Astrocyte of the cerebellum (primary cell): ENCODE data around the gene ITPKA.

Source experiments
- DNase-seq: peaks from one replicate; pipeline ENCODE4 v3.0.0-alpha.2; 2011; ENCODE audit warnings: low read depth
- H3K4me3 ChIP-seq: 2 replicates; pipeline ENCODE4 v1.5.1; 2011; ENCODE audit warnings: mild to moderate bottlenecking, low read depth, low read length, moderate library complexity
- CTCF ChIP-seq: IDR thresholded peaks from 2 replicates; pipeline ENCODE4 v1.5.1; 2012; ENCODE audit warnings: low read length, low read depth, moderate library complexity, mild to moderate bottlenecking; ENCODE audit errors: missing control alignments
- in situ Hi-C: cut with HindIII; loops from 2 replicates; pipeline ENCODE4 v1.10.0; 2017; ENCODE audit warnings: low sequenced_read_pairs

Gene ITPKA

GRCh38 chr15:41494922-41495735 is 1.5 kb downstream of the ITPKA start:
- TF ChIP-seq CTCF: no peak
- in situ Hi-C loops: no loop called here
- DNase-seq: no peak
- H3K4me3 ChIP-seq: no peak overlapping the region

GRCh38 chr15:41495736-41496599 is 2.3 kb downstream of the ITPKA start:
- no peak for DNase-seq
- TF ChIP-seq CTCF: no peak
- in situ Hi-C loops: no loop called here
- H3K4me3 ChIP-seq: no peak overlapping the region

DNA sequence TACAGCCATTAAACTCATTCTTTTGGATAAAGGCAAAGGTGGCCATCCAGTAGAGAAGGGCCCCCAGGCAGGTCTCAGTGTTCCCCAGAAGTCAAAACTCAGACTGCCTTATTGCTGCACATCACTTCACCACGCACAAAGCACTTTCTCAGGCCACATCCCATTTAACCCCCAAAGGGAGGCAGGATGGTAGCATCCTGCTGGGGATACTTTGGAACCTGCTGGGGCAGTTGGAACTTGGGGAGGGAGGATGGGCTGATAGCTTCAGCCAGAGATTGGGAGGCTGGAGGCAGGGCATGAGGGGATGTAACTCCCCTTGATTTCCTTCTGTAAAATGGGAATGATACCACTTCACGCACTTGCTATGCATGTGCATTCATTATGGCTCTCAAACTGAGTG is 5.0 kb downstream of the ITPKA start:
- in situ Hi-C loops: no loop called here
- TF ChIP-seq CTCF: no peak
- no peak for DNase-seq
- no peak overlapping the region for H3K4me3 ChIP-seq

GRCh38 chr15:41499109-41499851 is 5.6 kb downstream of the ITPKA start:
- no peak for TF ChIP-seq CTCF
- no peak for DNase-seq
- H3K4me3 ChIP-seq: no peak overlapping the region
- in situ Hi-C loops: no loop called here

- no peak for TF ChIP-seq CTCF
- in situ Hi-C loops: no loop called here
- no peak for DNase-seq
- peak overlapping the region; percentile 21 for H3K4me3 ChIP-seq
Observed at GRCh38 chr15:41501191-41501917, 7.7 kb downstream of the ITPKA start.
